GM23338 (cell line): ENCODE measurements around the gene KRT3. TPM values are rescaled to one million over a fixed set of nuclear protein-coding genes. Genes with fewer than 3 reads are reported as not detected.

ENCODE experiments used
- ATAC-seq: fragments of 200-7000 bp; cut with Tn5 transposase; 3 replicates; pipeline ENCODE4 v1.9.1; 2020
- DNase-seq: peaks from one replicate; pipeline ENCODE4 v3.0.0-alpha.2; 2015; ENCODE audit warnings: low spot score
- H2AFZ ChIP-seq: fragments of 200-600 bp; sonication (generic); 2 replicates; pipeline ENCODE4 v1.8.0; 2016; ENCODE audit warnings: antibody characterized with exemption, mild to moderate bottlenecking, moderate library complexity
- H3F3A ChIP-seq: fragments of 200-600 bp; sonication (generic); replicated peaks from 2 replicates; pipeline ENCODE4 v1.8.0; 2017; ENCODE audit warnings: antibody characterized with exemption, mixed run types, low read depth
- H3K27ac ChIP-seq: fragments of 200-600 bp; sonication (generic); 2 replicates; pipeline ENCODE4 v1.6.1; 2016; ENCODE audit warnings: low read depth
- H3K27me3 ChIP-seq: fragments of 200-600 bp; sonication (generic); 2 replicates; pipeline ENCODE4 v1.8.0; 2016; ENCODE audit warnings: mild to moderate bottlenecking, mixed run types, moderate library complexity; ENCODE audit not compliant: insufficient read depth
- H3K36me3 ChIP-seq: fragments of 200-600 bp; sonication (generic); 2 replicates; pipeline ENCODE4 v1.8.0; 2016; ENCODE audit warnings: mild to moderate bottlenecking; ENCODE audit not compliant: insufficient read depth
- H3K4me1 ChIP-seq: fragments of 200-600 bp; sonication (generic); 2 replicates; pipeline ENCODE4 v1.8.0; 2016; ENCODE audit warnings: mild to moderate bottlenecking, moderate library complexity; ENCODE audit not compliant: insufficient read depth
- H3K4me2 ChIP-seq: fragments of 200-600 bp; sonication (generic); 2 replicates; pipeline ENCODE4 v1.7.1; 2017; ENCODE audit warnings: mixed run types
- H3K4me3 ChIP-seq: fragments of 200-600 bp; sonication (generic); 2 replicates; pipeline ENCODE4 v1.6.1; 2016; ENCODE audit warnings: mixed run types
- H3K79me2 ChIP-seq: fragments of 200-600 bp; sonication (generic); replicated peaks from 2 replicates; pipeline ENCODE4 v1.8.0; 2017; ENCODE audit warnings: mild to moderate bottlenecking; ENCODE audit not compliant: insufficient read depth
- H3K9me2 ChIP-seq: fragments of 200-600 bp; sonication (generic); 2 replicates; pipeline ENCODE4 v1.8.0; 2017; ENCODE audit not compliant: insufficient read depth
- H4K20me1 ChIP-seq: fragments of 200-600 bp; sonication (generic); replicated peaks from 2 replicates; pipeline ENCODE4 v1.8.0; 2017; ENCODE audit warnings: mild to moderate bottlenecking; ENCODE audit not compliant: insufficient read depth
- H3K27ac Mint-ChIP-seq: 2 replicates; pipeline ENCODE4 v1.8.0; 2020; ENCODE audit warnings: inconsistent platforms, mild to moderate bottlenecking, moderate library complexity, mixed read lengths
- H3K27me3 Mint-ChIP-seq: 3 replicates; pipeline ENCODE4 v1.8.0; 2022; ENCODE audit warnings: low read depth, mild to moderate bottlenecking, moderate library complexity, mixed read lengths, inconsistent platforms; ENCODE audit not compliant: insufficient read depth, poor library complexity
- H3K36me3 Mint-ChIP-seq: 3 replicates; pipeline ENCODE4 v1.8.0; 2021; ENCODE audit warnings: low read depth, mild to moderate bottlenecking, inconsistent platforms, moderate library complexity, mixed read lengths
- H3K4me1 Mint-ChIP-seq: 3 replicates; pipeline ENCODE4 v1.8.0; 2020; ENCODE audit warnings: mild to moderate bottlenecking, inconsistent platforms, mixed read lengths
- H3K4me3 Mint-ChIP-seq: 3 replicates; pipeline ENCODE4 v1.8.0; 2021; ENCODE audit warnings: moderate library complexity, mild to moderate bottlenecking, inconsistent platforms, mixed read lengths
- H3K9me3 Mint-ChIP-seq: 3 replicates; pipeline ENCODE4 v1.8.0; 2020; ENCODE audit warnings: moderate library complexity, mild to moderate bottlenecking, inconsistent platforms, mixed read lengths
- CREB1 ChIP-seq: fragments of 250-450 bp; sonication (Bioruptor Pico); IDR thresholded peaks from 2 replicates; pipeline ENCODE4 v1.5.0; 2020; ENCODE audit warnings: low read depth, mild to moderate bottlenecking, moderate library complexity
- CTCF ChIP-seq, 2 experiments: fragments of 200-600 bp in 1 of 2; sonication (generic) in 1 of 2; conservative IDR thresholded peaks; 2 replicates each; pipeline versions ENCODE4 v1.5.1 to v1.6.1; 2016 to 2017; ENCODE audit warnings: antibody characterized with exemption in 2 of 2, low read depth in 2 of 2, mild to moderate bottlenecking in 2 of 2, moderate library complexity in 1 of 2
- EZH2 ChIP-seq: fragments of 200-600 bp; sonication (generic); IDR thresholded peaks from one replicate; pipeline ENCODE4 v1.8.0; 2017; ENCODE audit warnings: antibody characterized with exemption, mild to moderate bottlenecking, low read depth; ENCODE audit not compliant: unreplicated experiment
- EZH2phosphoT487 ChIP-seq: fragments of 200-600 bp; sonication (generic); IDR thresholded peaks from one replicate; pipeline ENCODE4 v1.8.1; 2018; ENCODE audit warnings: antibody characterized with exemption; ENCODE audit not compliant: unreplicated experiment
- JUNB ChIP-seq: IDR thresholded peaks from one replicate; pipeline ENCODE4 v1.6.1; 2016; ENCODE audit warnings: antibody characterized with exemption; ENCODE audit not compliant: unreplicated experiment
- NANOG ChIP-seq: IDR thresholded peaks from 2 replicates; pipeline ENCODE4 v1.6.1; 2016; ENCODE audit warnings: antibody characterized with exemption, borderline replicate concordance
- POLR2AphosphoS5 ChIP-seq: IDR thresholded peaks from 2 replicates; pipeline ENCODE4 v1.6.1; 2016; ENCODE audit warnings: antibody characterized with exemption, low read depth
- STAT1 ChIP-seq: IDR thresholded peaks from one replicate; pipeline ENCODE4 v1.6.1; 2016; ENCODE audit warnings: antibody characterized with exemption; ENCODE audit not compliant: unreplicated experiment
- ZNF114 ChIP-seq: fragments of 250-450 bp; sonication (Bioruptor Pico); IDR thresholded peaks from 2 replicates; pipeline ENCODE4 v1.5.0; 2020; ENCODE audit warnings: mild to moderate bottlenecking, moderate library complexity
- ZNF331 ChIP-seq: fragments of 250-450 bp; sonication (Bioruptor Pico); IDR thresholded peaks from 2 replicates; pipeline ENCODE4 v1.5.0; 2020; ENCODE audit warnings: low read depth, mild to moderate bottlenecking, moderate library complexity
- polyA plus RNA-seq: library from polyadenylated mRNA; unstranded; fragments of >200 nt; fragmentation: Nextera tagmentation; extraction: Ambion mirVana; gene quantifications from 2 replicates; pipeline ENCODE4 v1.2.1, GENCODE V29; 2016
- total RNA-seq: library from RNA; depleted of rRNA; stranded (reverse); fragments of >200 nt; shearing (Covaris generic); gene quantifications from 2 replicates; pipeline ENCODE4 v1.2.3, GENCODE V29; 2014
- TF ChIP-seq, protein P1 (sequence below): IDR thresholded peaks from 2 replicates; pipeline ENCODE4 v1.6.1; 2016; ENCODE audit warnings: antibody characterized with exemption
- TF ChIP-seq, protein P2 (sequence below): IDR thresholded peaks from one replicate; pipeline ENCODE4 v1.6.1; 2018; ENCODE audit warnings: antibody characterized with exemption; ENCODE audit not compliant: unreplicated experiment
- TF ChIP-seq, protein P3 (sequence below): fragments of 250-450 bp; sonication (Bioruptor Pico); IDR thresholded peaks from 2 replicates; pipeline ENCODE4 v1.5.0; 2020; ENCODE audit warnings: mild to moderate bottlenecking, moderate library complexity

KRT3 gene
- total and polyA plus RNA-seq, 2 experiments from 2014 or later: not detected

DNA sequence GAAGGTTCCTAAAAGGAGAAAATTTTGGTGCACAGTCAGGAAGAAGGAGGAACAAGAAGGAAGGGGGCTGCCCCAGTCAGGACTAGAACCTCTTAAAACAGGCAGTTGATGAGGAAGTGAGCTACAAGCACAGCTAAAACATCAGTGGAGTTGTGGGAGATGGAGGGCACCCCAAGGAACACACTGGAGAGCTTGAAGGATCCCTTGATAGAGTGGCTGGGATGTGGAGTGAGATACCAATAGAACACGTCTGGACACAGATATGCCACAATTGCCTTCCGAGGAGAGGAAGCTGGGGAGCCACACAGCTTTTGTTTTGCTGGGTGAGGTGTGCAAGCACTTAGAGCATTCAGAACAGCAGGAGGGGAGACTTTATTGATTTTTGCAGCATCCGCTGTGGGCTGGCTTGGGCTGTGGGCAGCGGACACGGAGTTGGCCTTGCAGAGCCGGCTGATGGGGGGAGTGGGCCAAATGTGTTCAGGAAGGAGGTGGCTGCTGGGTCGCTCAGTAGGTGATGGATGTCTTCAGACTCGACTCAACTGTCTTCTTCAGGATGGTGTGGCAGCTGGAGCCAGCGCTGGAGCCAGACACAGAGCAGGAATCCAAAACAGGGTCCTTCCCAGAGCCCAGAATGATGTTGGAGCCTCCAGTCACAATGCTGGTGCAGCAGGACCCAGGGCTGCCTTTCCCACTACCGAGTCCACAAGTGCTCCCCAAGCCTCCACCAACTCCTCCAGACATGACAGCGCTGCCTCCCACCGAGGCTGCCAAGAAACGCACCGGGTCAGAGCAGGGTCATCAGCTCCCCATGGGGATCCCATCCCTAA is 42.9 kb upstream of the KRT3 start:
- Histone ChIP-seq H3K27me3 (no peaks in the 10 kb centered on the region), H3K4me3 (no peak overlapping the region), H2AFZ (no peak overlapping the region), H3K36me3 (no peaks in the 10 kb centered on the region), H3K79me2 (no peaks in the 10 kb centered on the region), H3K4me1 (no peaks in the 10 kb centered on the region), H3K9me2 (no peaks in the 10 kb centered on the region), H3K27ac (no peak overlapping the region), H4K20me1 (no peaks in the 10 kb centered on the region), H3K4me2 (no peak overlapping the region), H3F3A (no peaks in the 10 kb centered on the region)
- TF ChIP-seq EZH2phosphoT487 (no peak), EZH2 (no peak), CREB1 (CRISPR knock-in tag) (no peak), JUNB (no peak), ZNF114 (CRISPR knock-in tag) (no peak), ZNF331 (no peak), POLR2AphosphoS5 (no peak), STAT1 (no peak), CTCF (conservative IDR thresholded peaks at IDR 0.05; ENCODE audit: low read depth in 2 of 2) (no peak; a peak in 1 of 4 replicates), NANOG (no peak)
- TF ChIP-seq, protein P1, sequence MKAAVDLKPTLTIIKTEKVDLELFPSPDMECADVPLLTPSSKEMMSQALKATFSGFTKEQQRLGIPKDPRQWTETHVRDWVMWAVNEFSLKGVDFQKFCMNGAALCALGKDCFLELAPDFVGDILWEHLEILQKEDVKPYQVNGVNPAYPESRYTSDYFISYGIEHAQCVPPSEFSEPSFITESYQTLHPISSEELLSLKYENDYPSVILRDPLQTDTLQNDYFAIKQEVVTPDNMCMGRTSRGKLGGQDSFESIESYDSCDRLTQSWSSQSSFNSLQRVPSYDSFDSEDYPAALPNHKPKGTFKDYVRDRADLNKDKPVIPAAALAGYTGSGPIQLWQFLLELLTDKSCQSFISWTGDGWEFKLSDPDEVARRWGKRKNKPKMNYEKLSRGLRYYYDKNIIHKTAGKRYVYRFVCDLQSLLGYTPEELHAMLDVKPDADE: no peak
- TF ChIP-seq, protein P2, sequence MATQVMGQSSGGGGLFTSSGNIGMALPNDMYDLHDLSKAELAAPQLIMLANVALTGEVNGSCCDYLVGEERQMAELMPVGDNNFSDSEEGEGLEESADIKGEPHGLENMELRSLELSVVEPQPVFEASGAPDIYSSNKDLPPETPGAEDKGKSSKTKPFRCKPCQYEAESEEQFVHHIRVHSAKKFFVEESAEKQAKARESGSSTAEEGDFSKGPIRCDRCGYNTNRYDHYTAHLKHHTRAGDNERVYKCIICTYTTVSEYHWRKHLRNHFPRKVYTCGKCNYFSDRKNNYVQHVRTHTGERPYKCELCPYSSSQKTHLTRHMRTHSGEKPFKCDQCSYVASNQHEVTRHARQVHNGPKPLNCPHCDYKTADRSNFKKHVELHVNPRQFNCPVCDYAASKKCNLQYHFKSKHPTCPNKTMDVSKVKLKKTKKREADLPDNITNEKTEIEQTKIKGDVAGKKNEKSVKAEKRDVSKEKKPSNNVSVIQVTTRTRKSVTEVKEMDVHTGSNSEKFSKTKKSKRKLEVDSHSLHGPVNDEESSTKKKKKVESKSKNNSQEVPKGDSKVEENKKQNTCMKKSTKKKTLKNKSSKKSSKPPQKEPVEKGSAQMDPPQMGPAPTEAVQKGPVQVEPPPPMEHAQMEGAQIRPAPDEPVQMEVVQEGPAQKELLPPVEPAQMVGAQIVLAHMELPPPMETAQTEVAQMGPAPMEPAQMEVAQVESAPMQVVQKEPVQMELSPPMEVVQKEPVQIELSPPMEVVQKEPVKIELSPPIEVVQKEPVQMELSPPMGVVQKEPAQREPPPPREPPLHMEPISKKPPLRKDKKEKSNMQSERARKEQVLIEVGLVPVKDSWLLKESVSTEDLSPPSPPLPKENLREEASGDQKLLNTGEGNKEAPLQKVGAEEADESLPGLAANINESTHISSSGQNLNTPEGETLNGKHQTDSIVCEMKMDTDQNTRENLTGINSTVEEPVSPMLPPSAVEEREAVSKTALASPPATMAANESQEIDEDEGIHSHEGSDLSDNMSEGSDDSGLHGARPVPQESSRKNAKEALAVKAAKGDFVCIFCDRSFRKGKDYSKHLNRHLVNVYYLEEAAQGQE: no peak
- TF ChIP-seq, protein P3, sequence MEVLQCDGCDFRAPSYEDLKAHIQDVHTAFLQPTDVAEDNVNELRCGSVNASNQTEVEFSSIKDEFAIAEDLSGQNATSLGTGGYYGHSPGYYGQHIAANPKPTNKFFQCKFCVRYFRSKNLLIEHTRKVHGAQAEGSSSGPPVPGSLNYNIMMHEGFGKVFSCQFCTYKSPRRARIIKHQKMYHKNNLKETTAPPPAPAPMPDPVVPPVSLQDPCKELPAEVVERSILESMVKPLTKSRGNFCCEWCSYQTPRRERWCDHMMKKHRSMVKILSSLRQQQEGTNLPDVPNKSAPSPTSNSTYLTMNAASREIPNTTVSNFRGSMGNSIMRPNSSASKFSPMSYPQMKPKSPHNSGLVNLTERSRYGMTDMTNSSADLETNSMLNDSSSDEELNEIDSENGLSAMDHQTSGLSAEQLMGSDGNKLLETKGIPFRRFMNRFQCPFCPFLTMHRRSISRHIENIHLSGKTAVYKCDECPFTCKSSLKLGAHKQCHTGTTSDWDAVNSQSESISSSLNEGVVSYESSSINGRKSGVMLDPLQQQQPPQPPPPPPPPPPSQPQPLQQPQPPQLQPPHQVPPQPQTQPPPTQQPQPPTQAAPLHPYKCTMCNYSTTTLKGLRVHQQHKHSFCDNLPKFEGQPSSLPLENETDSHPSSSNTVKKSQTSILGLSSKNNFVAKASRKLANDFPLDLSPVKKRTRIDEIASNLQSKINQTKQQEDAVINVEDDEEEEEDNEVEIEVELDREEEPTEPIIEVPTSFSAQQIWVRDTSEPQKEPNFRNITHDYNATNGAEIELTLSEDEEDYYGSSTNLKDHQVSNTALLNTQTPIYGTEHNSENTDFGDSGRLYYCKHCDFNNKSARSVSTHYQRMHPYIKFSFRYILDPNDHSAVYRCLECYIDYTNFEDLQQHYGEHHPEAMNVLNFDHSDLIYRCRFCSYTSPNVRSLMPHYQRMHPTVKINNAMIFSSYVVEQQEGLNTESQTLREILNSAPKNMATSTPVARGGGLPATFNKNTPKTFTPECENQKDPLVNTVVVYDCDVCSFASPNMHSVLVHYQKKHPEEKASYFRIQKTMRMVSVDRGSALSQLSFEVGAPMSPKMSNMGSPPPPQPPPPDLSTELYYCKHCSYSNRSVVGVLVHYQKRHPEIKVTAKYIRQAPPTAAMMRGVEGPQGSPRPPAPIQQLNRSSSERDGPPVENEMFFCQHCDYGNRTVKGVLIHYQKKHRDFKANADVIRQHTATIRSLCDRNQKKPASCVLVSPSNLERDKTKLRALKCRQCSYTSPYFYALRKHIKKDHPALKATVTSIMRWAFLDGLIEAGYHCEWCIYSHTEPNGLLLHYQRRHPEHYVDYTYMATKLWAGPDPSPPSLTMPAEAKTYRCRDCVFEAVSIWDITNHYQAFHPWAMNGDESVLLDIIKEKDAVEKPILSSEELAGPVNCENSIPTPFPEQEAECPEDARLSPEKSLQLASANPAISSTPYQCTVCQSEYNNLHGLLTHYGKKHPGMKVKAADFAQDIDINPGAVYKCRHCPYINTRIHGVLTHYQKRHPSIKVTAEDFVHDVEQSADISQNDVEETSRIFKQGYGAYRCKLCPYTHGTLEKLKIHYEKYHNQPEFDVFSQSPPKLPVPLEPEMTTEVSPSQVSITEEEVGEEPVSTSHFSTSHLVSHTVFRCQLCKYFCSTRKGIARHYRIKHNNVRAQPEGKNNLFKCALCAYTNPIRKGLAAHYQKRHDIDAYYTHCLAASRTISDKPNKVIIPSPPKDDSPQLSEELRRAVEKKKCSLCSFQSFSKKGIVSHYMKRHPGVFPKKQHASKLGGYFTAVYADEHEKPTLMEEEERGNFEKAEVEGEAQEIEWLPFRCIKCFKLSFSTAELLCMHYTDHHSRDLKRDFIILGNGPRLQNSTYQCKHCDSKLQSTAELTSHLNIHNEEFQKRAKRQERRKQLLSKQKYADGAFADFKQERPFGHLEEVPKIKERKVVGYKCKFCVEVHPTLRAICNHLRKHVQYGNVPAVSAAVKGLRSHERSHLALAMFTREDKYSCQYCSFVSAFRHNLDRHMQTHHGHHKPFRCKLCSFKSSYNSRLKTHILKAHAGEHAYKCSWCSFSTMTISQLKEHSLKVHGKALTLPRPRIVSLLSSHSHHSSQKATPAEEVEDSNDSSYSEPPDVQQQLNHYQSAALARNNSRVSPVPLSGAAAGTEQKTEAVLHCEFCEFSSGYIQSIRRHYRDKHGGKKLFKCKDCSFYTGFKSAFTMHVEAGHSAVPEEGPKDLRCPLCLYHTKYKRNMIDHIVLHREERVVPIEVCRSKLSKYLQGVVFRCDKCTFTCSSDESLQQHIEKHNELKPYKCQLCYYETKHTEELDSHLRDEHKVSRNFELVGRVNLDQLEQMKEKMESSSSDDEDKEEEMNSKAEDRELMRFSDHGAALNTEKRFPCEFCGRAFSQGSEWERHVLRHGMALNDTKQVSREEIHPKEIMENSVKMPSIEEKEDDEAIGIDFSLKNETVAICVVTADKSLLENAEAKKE (CRISPR knock-in tag): no peak
- DNase-seq: no peak
- Mint-ChIP-seq H3K4me1 (no peaks in the 10 kb centered on the region), H3K4me3 (no peak overlapping the region), H3K9me3 (no peaks in the 10 kb centered on the region), H3K27ac (no peak overlapping the region), H3K36me3 (no peaks in the 10 kb centered on the region), H3K27me3 (peaks cover 7% of the 10 kb centered on the region)
- no peak for ATAC-seq
